IPS-18a (cell line): ENCODE measurements around the gene GARIN1A.
"Not testable (repeated sequence)": the region's sequence is repeated elsewhere in the genome, so short reads cannot be mapped to it uniquely, and the experiment has no call there.

Source experiments
- H3K27ac ChIP-seq: one replicate; pipeline ENCODE4 v1.5.1; 2013; ENCODE audit warnings: low read length
- H3K27me3 ChIP-seq: one replicate; pipeline ENCODE4 v1.6.1; 2013; ENCODE audit warnings: mild to moderate bottlenecking, low read length; ENCODE audit not compliant: control insufficient read depth, insufficient read depth
- H3K36me3 ChIP-seq: one replicate; pipeline ENCODE4 v1.6.1; 2013; ENCODE audit warnings: low read depth, low read length; ENCODE audit not compliant: control insufficient read depth
- H3K4me1 ChIP-seq: one replicate; pipeline ENCODE4 v1.6.1; 2013; ENCODE audit warnings: low read depth, low read length; ENCODE audit not compliant: control insufficient read depth
- H3K4me3 ChIP-seq: one replicate; pipeline ENCODE4 v1.5.1; 2013; ENCODE audit warnings: low read length
- H3K9ac ChIP-seq: one replicate; pipeline ENCODE4 v1.6.1; 2013; ENCODE audit warnings: mild to moderate bottlenecking, low read length, moderate library complexity
- H3K9me3 ChIP-seq: one replicate; pipeline ENCODE4 v1.6.1; 2013; ENCODE audit warnings: low read depth, low read length; ENCODE audit not compliant: control insufficient read depth

The GARIN1A gene

DNA sequence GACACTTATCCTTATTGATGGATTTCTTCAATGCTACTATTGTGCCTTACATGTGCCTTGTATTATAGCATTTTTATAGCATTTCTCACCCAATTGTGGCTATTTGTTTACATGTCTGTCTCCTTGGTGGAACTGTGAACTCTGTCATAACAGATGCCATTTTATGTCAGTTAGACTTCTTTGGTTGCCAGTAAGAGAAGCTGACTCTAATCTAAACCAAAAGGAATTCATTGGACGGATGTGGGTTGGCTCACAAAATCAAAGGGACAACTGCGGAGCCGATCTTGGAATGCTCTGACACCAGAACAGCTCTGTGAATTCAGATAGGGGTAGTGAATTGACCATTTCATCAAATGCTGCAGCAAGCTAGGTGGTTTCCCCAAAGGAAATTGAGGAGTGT is 15.0 kb downstream of the GARIN1A start:
- no peaks in the 10 kb centered on the region for H3K27me3 ChIP-seq
- no peaks in the 10 kb centered on the region for H3K4me1 ChIP-seq
- no peak overlapping the region for H3K4me3 ChIP-seq
- H3K27ac ChIP-seq: no peak overlapping the region
- no peaks in the 10 kb centered on the region for H3K36me3 ChIP-seq
- H3K9me3 ChIP-seq: no peaks in the 10 kb centered on the region
- H3K9ac ChIP-seq: no peak overlapping the region

DNA sequence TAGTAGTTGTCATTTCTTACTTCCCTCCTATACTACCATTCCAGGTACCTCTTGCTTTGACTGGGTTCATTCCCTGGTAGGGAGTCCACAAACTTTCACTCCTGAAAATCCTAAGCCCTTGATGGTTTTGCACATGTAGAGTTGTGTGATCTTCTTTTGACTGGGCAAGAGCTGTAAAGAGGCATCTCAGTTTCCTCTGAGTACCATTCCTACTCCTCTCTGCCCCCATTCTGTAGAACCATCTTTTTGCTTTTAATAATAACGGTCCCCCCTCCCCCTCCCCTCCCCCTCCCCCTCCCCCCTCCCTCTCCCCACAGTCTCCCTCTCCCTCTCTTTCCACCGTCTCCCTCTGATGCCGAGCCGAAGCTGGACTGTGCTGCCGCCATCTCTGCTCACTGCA is 16.4 kb downstream of the GARIN1A start:
- Histone ChIP-seq H3K9ac (no peak overlapping the region), H3K4me3 (no peak overlapping the region), H3K27me3 (no peaks in the 10 kb centered on the region), H3K9me3 (no peaks in the 10 kb centered on the region), H3K4me1 (no peaks in the 10 kb centered on the region), H3K36me3 (no peaks in the 10 kb centered on the region), H3K27ac (no peak overlapping the region)

DNA sequence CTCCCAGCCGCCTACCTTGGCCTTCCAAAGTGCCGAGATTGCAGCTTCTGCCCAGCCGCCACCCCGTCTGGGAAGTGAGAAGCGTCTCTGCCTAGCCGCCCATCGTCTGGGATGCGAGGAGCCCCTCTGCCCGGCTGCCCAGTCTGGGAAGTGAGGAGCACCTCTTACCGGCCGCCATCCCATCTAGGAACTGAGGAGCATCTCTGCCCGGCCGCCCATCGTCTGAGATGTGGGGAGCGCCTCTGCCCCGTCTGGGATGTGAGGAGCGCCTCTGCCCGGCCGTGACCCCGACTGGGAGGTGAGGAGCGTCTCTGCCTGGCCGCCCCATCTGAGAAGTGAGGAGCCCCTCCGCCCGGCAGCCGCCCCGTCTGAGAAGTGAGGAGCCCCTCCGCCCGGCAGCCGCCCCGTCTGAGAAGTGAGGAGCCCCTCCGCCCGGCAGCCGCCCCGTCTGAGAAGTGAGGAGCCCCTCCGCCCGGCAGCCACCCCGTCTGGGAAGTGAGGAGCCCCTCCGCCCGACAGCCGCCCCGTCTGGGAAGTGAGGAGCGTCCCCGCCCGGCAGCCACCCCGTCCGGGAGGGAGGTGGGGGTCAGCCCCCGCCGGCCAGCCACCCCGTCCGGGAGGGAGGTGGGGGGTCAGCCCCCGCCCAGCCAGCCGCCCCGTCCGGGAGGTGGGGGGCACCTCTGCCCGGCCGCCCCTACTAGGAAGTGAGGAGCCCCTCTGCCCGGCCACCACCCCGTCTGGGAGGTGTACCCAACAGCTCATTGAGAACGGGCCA is 17.3 kb downstream of the GARIN1A start:
- not testable (repeated sequence) for H3K9ac ChIP-seq, H3K4me3 ChIP-seq, H3K4me1 ChIP-seq, H3K27me3 ChIP-seq, H3K9me3 ChIP-seq, H3K36me3 ChIP-seq, H3K27ac ChIP-seq

DNA sequence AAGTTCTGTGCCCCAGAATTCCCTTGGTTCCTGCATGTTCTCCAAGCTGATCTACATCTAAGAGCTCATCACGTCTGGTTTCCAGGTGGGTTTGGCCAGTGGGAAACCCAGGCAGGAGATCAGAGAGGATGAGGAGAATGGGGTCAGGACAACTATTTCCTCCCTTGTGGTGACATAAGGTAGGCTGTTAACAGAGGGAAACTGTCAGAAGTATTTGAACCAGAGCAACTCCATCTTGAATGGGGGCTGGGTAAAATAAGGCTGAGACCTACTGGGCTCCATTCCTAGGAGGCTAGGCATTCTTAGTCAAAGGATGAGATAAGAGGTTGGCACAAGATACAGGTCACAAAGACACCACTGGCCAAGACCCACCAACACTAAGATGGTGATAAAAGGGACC is 19.1 kb downstream of the GARIN1A start:
- H3K4me1 ChIP-seq: no peaks in the 10 kb centered on the region
- H3K27ac ChIP-seq: no peak overlapping the region
- peaks cover 2% of the 10 kb centered on the region for H3K27me3 ChIP-seq
- no peak overlapping the region for H3K9ac ChIP-seq
- no peaks in the 10 kb centered on the region for H3K9me3 ChIP-seq
- no peak overlapping the region for H3K4me3 ChIP-seq
- no peaks in the 10 kb centered on the region for H3K36me3 ChIP-seq

DNA sequence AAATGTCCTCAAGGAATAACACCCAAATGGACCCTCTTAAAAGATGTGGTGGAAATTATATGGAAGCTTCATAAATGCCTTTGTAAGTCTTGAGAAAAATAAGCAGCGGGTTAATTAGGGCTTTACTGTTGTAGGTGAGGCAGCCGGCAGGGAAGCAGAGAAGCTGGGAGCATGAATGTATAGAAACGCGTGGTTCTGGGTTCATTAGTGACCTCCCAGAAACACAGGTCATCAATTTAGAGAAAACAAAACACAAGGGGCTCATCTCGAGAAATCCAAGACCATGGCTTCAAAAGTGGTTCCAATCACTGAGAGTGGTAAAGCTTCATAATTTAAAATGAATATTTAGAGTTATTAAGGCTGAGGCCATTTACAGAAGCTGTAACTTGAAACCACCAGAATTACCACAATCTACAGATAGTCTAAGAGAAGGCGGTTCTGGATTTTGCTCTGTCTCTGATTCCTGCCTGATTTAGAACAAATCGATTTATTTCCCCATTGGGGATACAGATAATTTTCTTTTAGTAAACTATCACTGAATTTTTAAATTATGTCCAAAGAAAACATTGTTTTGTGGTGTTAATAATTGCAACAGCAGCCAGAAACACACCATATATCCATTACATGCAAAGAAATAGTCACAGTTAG is 20.7 kb downstream of the GARIN1A start:
- Histone ChIP-seq H3K9me3 (no peaks in the 10 kb centered on the region), H3K4me1 (peaks cover under 1% of the 10 kb centered on the region), H3K4me3 (no peak overlapping the region), H3K27me3 (peaks cover 14% of the 10 kb centered on the region), H3K27ac (no peak overlapping the region), H3K9ac (no peak overlapping the region), H3K36me3 (no peaks in the 10 kb centered on the region)

DNA sequence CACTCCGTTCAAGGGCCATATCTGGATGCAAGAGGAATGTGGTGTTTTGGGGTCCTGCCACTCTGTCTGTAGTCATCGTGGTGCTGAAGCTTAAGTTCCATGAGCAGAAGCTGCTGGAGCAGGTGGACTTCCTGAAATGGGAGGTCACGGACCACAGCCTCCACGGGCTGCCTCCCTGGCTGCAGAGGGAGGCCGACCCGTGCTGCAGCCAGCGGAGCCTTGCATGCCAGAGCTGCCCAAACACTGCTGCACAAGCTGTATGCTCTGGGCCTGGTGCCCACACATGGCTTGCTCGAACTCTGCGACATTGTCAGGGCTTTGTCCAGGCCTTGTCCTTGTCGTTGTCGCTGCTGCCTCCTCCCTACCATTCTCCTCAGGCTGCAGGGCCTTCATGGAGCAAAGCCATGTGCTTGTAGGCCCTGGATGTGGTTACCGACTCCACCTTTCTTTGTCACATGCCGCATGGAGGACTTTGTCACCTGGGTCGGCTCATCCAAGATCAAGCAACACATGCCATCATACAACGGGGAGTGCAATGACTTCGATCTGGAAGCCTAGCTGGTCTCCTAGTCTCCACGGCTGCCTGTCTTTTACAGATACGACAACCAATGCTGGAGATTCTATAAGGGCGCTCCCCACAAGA is 21.4 kb downstream of the GARIN1A start:
- H3K9ac ChIP-seq: no peak overlapping the region

DNA sequence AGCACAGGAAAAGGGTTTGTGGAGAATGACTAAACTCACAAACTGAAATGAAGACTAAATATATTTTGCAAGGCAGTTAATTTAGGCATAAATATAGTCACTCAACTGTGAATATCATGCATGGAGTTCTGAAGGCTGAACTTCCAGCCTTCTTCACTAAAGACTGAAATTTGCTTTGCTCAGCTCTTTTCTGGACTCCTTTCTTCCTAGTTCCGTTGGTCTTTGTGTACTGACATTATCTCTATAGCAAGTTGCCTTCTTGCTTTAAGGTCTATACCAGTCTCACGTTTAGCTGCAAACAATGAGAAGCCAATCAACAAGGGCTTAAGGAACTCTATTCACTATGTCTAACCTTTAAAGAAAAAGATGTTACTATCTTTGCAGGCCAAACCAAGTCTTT is 22.6 kb downstream of the GARIN1A start:
- H3K36me3 ChIP-seq: no peaks in the 10 kb centered on the region
- H3K4me3 ChIP-seq: no peak overlapping the region
- H3K27ac ChIP-seq: no peak overlapping the region
- peaks cover 22% of the 10 kb centered on the region for H3K27me3 ChIP-seq
- peaks cover 12% of the 10 kb centered on the region for H3K4me1 ChIP-seq
- H3K9me3 ChIP-seq: no peaks in the 10 kb centered on the region
- no peak overlapping the region for H3K9ac ChIP-seq

More for the DNA sequence above, 21.4 kb downstream of the GARIN1A start:
- Histone ChIP-seq H3K27ac (no peak overlapping the region), H3K27me3 (peaks cover 22% of the 10 kb centered on the region), H3K4me3 (no peak overlapping the region), H3K36me3 (no peaks in the 10 kb centered on the region), H3K4me1 (peaks cover 6% of the 10 kb centered on the region), H3K9me3 (no peaks in the 10 kb centered on the region)

DNA sequence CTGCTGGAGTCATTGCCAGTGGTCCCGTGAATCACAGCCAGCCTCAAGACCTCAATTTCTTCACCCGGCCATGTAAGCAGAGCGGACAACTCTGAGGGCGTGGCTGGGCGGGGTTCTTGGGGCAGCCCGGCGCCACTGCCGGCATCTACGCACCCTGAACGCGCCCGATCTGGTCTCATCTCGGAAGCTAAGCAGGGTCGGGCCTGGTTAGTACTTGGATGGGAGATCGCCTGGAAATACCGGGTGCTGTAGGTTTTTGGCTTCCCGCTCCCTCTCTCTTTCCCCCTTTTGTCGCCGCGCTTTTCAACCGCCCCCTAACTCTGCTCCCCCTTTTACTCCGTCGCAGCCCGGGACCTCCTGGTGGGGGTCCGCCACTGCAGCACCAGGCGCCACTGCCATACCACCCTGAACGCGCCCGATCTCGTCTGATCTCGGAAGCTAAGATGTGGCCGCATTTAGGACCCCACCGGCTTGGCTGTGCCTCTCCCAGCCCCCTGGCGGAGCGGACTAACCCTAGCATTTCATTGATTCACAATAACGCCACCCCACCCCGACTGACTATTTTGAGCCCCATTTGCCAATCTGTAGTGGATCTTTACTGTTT is 25.3 kb downstream of the GARIN1A start:
- Histone ChIP-seq H3K27ac (no peak overlapping the region), H3K4me3 (peak overlapping the region; percentile 78), H3K9me3 (no peaks in the 10 kb centered on the region), H3K9ac (peak overlapping the region; percentile 58), H3K4me1 (peaks cover 13% of the 10 kb centered on the region), H3K36me3 (no peaks in the 10 kb centered on the region), H3K27me3 (peaks cover 22% of the 10 kb centered on the region)

DNA sequence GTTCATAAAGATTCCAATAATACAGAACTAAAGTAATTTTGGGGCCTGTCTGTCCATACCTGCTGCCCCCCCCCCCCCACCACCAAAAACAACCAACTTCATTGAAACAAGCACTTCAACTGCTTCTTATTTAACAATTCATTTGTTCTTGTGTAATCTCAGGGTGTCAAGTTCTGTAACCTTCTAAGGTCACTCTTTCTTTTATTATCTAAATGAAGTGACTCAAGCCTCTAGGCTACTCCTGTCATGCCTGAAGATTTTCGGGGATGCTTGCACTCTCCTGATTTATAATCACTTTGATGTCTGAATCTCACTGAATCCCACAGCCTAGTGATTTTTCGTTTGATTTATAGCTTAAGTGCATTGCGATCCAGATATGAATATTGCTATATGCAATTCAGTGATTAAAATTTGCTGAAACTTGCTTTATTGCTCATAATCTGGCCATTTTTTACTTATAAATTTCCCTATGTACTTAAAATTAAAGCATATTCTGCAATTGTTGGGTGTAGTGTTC is 27.2 kb downstream of the GARIN1A start:
- Histone ChIP-seq H3K27ac (no peak overlapping the region), H3K36me3 (no peaks in the 10 kb centered on the region), H3K9me3 (no peaks in the 10 kb centered on the region), H3K9ac (no peak overlapping the region), H3K4me3 (peak overlapping the region; percentile 8), H3K27me3 (peaks cover 22% of the 10 kb centered on the region), H3K4me1 (peaks cover 13% of the 10 kb centered on the region)

DNA sequence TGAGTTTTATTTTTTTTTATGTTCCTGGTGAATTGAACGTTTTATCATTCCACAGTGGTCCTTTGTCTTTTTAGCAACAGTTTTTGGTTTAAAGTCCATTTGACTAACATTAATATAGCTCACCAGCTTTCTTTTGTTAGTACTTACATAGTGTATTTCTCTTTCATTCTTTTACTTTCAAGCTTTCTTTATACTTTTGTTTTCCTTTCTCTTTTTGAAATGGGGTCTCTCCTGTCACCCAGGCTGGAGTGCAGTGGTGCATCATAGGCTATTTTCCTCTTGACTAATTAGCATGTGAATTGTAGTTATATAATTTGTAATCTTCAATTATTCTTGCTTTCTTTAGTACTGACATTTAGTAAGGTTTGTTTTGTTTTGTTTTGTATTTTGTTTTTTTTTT is 27.8 kb downstream of the GARIN1A start:
- no peaks in the 10 kb centered on the region for H3K36me3 ChIP-seq
- peaks cover 13% of the 10 kb centered on the region for H3K4me1 ChIP-seq
- no peak overlapping the region for H3K9ac ChIP-seq
- H3K27me3 ChIP-seq: peaks cover 22% of the 10 kb centered on the region
- H3K9me3 ChIP-seq: no peaks in the 10 kb centered on the region
- no peak overlapping the region for H3K4me3 ChIP-seq
- no peak overlapping the region for H3K27ac ChIP-seq

DNA sequence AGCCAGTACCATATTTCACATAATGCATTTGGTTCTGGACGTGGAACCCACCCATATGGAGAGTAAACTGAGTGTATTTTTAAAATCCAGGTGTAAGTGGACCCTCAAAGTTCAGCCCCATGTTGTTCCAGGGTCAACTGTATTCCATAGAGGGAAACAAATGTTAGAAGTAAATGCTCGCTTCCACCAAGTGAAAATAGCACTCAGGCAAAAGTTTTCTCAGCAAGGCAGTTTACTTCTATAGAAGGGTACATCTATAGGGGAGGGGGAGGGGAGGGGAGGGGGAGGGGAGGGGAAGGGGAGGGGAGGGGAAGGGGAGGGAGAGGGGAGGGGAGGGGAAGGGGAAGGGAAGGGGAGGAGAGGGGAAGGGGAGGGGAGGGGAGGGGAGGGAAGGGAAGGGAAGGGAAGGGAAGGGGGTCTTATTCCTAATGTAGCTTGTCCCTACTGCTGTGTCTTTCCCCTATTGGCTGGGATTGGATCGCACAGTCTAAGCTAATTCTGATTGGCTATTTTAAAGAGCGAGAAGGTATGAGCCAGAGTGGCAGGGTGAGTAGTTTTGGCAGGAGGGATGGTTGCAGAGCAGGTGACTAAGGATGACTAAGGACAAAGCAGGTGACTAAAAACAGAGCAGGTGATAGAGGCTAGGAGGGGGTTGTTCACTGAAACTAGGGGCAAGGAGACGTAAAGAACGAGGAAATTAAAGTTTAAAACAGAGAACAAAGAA is 29.1 kb downstream of the GARIN1A start:
- Histone ChIP-seq H3K4me1 (peaks cover 13% of the 10 kb centered on the region), H3K27me3 (peaks cover 20% of the 10 kb centered on the region), H3K4me3 (no peak overlapping the region), H3K36me3 (no peaks in the 10 kb centered on the region), H3K9me3 (no peaks in the 10 kb centered on the region), H3K9ac (no peak overlapping the region), H3K27ac (no peak overlapping the region)
